Embryonic facial prominence (tissue), 1 donor: Measurements from ENCODE around the gene CCDC18.

ENCODE experiments used
- DNase-seq: peaks from one replicate; pipeline ENCODE4 v3.0.0-alpha.2; 2016; ENCODE audit errors: extremely low spot score

The CCDC18 gene

DNA sequence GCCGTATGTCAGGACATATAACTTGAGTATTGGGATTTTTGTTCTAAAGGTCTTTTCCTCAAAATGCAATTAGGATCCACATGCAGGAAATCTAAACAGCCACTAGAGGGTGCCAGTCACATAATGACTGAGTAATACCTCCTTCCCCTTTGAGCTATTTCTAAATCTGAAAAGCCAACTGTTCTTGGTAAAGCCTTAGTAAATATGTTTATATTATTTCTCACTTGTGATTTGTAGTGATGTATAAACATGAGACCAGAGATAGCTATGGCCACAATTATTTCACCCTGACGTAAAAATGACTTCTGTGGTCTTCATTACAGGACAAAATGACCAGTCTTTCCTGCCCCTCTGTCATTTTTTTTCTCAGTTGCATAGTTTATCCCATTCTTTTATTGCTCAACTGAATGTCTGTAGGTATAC, 124.2 kb downstream of the CCDC18 start:
- DNase-seq: peak; percentile 64

DNA sequence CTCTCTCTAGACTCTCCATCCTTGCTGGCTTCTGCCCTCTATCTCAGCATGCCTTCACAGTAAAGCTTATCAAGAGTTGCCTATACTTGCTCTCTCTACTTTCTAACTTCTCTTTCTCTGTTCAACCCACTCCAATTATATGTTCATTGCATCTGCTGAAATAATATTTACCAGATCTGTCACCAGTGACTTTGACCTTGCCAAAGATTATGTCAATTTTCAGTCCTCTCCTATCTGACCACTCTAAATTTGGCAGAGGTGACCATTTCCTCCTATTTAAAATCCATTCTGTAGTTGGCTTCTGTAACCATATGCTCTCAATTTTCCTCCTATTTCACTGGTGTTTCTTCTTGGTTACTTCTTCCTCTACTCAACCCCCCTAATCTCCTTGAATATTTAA, 126.4 kb downstream of the CCDC18 start:
- DNase-seq: no peak

DNA sequence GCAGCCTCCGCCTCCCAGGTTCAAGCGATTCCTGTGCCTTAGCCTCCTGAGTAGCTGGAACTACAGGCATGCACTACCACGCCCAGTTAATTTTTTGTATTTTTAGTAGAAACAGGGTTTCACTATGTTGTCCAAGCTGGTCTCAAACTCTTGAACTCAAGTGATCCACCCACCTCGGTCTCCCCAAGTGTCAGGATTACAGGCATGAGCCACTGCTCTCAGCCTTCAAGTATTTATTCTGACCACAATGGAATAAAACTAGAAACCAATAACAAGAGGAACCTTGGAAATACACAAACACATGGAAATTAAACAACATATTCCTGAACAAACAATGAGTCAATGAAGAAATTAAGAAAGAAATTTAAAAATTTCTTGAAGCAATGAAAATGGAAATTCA, 132.5 kb downstream of the CCDC18 start:
- DNase-seq: no peak

DNA sequence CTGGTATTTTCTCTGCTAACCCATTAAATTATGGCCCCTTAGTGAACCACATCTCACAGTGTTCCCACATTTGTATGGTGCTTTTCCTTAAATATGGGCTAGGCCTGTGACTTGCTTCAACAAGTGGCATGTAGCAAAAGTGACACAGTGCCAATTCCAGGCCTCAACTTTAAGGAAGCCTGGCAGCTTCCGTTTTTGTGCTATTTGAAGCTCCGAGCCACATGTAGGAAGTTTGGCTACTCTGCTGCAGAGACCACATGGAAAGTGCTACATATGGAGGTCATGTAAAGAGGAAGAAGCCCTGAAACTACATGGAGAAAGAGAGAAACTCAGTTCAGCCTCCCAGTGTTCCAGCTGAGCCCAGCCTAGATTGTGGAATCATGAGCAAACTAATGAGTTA, 136.7 kb downstream of the CCDC18 start:
- no peak for DNase-seq

DNA sequence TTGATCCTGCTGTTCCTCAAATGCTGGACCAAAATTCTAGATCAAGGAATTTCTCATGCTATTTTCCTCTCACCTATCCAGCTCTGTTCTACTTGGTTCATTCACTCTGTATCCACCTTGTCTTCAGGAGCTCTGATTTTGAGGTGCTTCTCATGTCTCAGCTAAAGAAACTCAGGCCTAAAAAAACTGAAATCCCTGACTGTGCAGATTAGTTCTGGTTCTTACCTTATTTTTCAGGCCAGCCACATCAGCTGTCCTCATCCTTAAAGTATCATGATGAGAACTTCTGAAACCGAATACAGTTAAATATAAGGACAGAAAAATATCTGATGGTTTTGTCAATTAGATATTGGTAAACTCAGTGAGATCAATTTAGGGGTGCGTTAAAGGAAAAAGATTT, 137.4 kb downstream of the CCDC18 start:
- no peak for DNase-seq

DNA sequence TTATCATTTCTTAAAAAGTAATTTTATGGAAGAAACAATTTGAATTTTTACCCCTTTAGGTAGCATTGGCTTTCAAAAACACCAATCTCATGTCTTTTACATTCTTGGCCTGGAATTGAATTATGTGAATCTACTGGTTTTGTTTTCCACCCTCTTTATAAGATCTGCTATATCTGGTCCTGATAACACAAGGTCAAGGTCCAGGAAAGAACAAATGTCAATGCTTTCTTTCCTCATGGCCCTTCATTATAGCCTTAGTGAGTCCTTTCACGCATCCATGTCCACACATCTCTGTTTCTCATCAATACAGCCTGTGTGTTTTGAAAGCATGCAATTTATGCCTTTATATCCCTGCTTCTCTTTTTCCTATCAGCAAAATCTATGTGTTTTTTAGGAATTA, 141.2 kb downstream of the CCDC18 start:
- no peak for DNase-seq

DNA sequence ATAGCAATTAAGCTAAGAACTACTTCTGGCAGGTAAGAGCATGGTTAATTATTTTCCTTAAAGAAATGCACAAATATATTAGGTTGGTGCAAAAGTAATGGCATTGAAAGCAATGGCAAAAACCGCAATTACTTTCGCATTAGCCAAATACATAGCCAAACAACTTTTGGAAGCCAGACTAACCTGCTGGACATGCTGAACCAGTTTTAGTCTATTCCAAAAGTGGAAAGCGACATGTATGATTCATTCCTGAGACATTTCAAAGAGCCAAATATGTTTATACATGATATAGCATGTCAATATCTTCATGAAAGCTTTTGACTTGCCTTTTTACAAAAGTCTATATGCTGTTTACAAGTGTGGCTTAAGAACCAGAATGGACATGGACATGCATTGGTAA, 141.8 kb downstream of the CCDC18 start:
- no peak for DNase-seq

DNA sequence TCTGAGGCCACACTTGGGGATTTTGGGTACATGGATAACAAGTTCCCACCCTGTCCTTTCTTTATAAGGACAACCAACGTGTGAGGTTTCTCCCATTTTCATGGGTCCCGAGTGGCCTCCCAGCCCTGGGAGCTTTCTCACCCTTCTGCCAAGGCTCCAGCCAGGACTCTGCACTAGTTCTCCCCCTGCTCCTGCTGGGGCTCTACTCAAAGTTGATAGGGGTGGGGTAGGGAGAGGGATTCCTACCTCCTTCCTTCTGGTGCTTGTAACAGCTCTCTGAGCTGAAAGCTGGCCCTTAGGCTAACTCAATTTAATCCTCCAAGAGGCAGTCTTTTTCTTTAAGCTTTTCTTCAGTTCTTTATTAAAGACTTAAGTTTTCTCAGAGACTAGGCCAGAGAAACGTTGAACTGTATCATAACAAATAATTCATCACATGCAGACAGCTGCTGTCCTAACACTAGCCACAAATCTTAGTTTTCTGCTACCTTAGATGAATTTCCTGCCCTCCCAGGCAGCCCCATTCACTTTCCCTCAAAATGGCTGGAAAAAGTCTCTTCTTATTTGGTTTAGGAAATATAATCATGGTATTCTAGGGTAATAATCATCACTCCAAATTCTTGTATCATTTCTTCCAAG, 142.8 kb downstream of the CCDC18 start:
- DNase-seq: no peak

DNA sequence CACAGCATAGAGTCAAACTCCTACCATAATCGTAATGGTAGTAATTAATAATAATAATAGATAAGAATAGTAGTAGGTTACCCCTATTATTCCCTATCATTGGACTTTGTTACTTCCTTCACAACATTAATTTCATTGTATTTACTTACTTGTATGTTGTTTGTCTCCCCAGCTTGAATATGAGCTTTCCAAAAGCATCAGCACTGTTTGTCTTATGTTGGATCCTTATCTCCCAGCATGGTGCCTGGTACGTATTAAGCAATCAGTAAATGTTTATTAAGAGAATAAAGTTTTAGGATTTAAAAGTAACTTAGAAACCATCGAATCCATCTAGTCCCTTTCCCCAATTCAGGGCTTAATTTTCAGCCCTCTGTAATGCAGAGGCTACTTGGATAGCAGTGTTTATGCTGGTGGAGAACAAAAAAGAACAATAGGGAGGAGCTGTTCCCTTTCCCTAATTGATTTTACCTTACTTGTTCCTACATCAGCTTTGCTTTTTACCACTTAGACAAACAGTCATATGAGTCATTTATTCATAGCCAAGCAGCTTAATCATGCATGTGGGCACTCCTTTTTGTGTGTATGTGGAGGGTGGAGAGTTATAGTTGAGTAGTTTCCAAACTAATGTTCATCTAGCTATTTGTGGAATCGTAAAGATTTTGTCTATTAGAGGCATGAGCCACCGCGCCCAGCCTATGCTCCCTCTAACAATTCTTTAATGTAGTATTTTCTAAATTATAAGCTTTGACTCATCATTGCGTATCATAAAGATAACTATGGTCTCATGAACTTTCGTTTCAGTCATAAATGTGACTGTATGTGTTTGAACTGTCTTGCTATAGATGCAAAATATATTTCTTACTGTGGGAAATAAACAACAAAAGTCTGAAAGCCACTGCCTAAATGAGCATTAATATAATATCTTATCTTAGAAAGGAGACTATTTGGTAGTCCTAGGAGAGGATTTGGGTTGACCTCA, 144.3 kb downstream of the CCDC18 start:
- no peak for DNase-seq
